ENCODE results near the gene NAA25. TPM values are rescaled to one million over a fixed set of nuclear protein-coding genes. Genes with fewer than 3 reads are reported as not detected.
"Not testable (repeated sequence)": the region's sequence is repeated elsewhere in the genome, so short reads cannot be mapped to it uniquely, and the experiment has no call there.

The NAA25 gene
- total RNA-seq, 4 donors from 2014 or later = 13.9 to 30.8 (median 23.0) TPM

DNA sequence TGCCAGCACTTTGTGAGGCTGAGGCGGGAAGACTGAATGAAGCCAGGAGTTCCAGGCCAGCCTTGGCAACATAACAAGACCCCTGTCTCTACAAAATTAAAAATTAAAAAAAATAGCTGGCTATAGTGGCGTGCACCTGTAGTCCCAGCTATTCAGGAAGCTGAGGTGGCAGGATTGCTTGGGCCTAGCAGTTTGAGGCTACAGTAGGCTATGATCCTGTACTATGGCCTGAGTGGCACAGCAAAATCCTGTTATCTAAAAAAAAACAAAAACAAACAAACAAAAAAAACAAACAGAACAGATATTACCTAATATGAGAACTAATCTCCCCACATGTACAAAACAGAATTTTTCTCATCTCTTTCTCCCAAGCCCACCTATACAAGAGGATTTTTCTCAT lies 111.3 kb downstream of the NAA25 start:
- DNase-seq (ENCODE audit: low spot score in 2 of 2) = no peak
- intact Hi-C loops (cut with DNase I; ENCODE audit: low total_unique reads) = no loop called here
- WGBS, 2 donors = 91 to 98% methylated on average over 2 of the region's 2 CpGs
- no peak for TF ChIP-seq POLR2A (IDR thresholded peaks at IDR 0.05)
- TF ChIP-seq, protein P1, sequence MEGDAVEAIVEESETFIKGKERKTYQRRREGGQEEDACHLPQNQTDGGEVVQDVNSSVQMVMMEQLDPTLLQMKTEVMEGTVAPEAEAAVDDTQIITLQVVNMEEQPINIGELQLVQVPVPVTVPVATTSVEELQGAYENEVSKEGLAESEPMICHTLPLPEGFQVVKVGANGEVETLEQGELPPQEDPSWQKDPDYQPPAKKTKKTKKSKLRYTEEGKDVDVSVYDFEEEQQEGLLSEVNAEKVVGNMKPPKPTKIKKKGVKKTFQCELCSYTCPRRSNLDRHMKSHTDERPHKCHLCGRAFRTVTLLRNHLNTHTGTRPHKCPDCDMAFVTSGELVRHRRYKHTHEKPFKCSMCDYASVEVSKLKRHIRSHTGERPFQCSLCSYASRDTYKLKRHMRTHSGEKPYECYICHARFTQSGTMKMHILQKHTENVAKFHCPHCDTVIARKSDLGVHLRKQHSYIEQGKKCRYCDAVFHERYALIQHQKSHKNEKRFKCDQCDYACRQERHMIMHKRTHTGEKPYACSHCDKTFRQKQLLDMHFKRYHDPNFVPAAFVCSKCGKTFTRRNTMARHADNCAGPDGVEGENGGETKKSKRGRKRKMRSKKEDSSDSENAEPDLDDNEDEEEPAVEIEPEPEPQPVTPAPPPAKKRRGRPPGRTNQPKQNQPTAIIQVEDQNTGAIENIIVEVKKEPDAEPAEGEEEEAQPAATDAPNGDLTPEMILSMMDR (IDR thresholded peaks at IDR 0.05) = no peak
- H3K4me3 ChIP-seq (ENCODE audit: low read depth, poor library complexity, severe bottlenecking) = no peak overlapping the region

DNA sequence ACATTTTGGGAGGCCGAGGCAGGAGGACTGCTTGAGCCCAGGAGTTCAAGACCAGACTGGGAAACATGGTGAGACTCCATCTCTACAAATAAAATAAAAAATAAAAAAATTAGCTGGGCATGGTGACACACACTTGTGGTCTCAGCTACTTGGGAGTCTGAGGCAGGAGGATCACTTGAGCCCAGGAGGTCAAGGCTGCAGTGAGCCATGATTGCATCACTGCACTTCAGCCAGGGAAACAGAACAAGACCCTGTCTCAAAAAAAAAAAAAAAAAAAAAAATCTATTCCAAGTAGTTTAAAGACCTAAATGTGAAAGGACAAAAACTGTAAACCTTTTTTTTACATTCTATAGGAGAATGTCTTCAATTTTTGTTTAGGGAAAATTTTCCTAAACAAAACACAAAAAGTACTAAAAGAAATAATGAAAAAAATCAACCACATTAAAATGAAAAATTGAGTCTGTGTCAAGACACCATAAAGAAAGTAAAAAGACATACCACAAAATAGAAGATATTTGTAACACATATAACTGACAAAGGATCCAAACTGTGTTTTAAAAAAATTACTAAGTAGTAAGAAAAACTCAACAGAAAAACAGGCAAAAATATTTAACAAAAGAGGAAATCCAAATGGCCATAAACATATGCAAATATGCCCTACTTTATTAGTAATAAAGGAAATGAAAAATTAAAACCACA lies 112.7 kb downstream of the NAA25 start:
- 95 to 100% methylated on average over 1 of the region's 1 CpG for WGBS, 2 donors
- no peak for DNase-seq (ENCODE audit: low spot score in 2 of 2)
- no peak overlapping the region for H3K4me3 ChIP-seq (ENCODE audit: low read depth, poor library complexity, severe bottlenecking)
- intact Hi-C loops (cut with DNase I; ENCODE audit: low total_unique reads) = loop anchor here (2.0 kb wide), 1 partner anchor 41 kb away; no protein-coding TSS in a partner anchor
- TF ChIP-seq, protein P1 (IDR thresholded peaks at IDR 0.05) = no peak
- no peak for TF ChIP-seq POLR2A (IDR thresholded peaks at IDR 0.05)

DNA sequence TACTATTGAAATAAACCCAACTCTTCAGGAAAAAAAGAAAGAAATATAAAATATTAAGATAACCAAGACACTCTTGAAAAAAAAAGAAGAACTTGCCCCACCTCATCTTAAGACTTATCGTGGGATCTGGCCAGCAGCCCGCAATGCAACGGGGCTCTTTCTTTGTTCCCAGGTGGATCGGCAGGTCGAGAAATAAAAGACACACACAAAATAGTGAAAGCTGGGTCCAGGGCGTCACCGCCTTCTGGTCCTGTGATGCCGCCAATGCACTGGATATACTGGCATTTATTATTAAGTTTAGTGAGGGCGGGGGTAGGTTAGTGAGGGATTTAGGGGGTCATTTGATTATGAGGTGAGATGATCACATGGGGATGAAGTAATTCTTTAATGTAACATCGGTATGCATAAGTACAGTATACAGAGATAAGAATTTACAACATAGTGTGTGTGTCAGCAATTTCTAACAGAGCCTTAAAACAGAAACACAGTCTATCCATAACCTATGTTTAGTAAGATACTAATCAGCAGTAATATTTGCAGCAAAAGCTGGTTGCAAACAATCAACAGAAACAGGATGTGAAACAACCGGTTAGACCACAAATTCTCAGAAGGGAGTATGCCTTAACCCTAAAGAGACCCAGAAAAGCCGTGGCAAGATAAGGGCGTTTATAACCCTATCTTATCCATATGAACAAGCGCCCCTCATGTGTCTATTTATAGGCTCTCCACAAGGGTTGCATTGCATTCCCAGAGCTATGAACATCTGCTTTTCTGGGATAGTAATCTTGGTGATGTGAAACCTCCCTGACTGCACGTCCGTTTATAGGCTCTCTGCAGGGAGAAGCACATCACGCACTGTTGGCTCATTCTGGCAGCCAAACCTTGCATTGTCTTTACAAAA lies 114.1 kb downstream of the NAA25 start:
- intact Hi-C loops (cut with DNase I; ENCODE audit: low total_unique reads) = loop anchor here (2.0 kb wide), 1 partner anchor 42 kb away; no protein-coding TSS in a partner anchor
- H3K4me3 ChIP-seq (ENCODE audit: low read depth, poor library complexity, severe bottlenecking); DNase-seq (ENCODE audit: low spot score in 2 of 2): not testable (repeated sequence)
- 34 to 45% methylated on average over 17 of the region's 17 CpGs for WGBS, 2 donors

DNA sequence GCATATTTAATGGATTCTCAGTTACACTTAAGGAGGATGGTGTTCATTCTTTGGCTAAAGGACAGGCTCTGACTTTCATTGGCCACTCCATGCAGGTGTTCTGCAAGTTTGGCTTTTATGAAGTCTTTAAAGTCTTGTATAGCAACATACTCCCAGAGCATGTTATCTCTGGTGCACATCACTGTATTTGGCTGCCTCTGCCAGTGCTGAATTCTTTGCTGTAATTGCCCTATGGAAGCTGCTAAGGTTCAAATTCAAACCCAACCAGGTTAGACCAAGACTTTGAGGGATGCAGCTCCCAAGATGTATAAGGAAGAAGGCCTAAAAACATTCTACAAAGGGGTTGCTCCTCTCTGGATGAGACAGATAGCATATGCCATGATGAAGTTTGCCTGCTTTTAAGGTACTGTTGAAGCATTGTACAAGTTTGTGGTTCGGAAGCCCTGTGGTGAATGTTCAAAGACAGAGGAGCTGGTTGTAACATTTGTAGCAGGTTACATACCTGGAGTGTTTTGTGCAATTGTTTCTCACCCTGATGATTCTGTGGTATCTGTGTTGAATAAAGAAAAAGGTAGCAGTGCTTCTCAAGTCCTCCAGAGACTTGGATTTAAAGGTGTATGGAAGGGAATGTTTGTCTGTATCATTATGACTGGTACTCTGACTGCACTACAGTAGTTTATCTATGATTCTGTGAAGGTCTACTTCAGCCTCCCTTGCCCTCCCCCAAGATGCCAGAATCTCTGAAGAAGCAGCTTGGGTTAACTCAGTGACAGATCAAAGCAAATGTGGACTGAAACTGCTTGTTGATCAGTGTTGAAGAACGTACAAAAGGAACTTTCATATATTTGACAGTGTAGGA lies 115.1 kb downstream of the NAA25 start:
- DNase-seq (ENCODE audit: low spot score in 2 of 2) = no peak
- intact Hi-C loops (cut with DNase I; ENCODE audit: low total_unique reads) = loop anchor here (2.0 kb wide), 1 partner anchor 43 kb away; no protein-coding TSS in a partner anchor
- 54 to 57% methylated on average over 2 of the region's 2 CpGs for WGBS, 2 donors
- H3K4me3 ChIP-seq (ENCODE audit: low read depth, poor library complexity, severe bottlenecking) = no peak overlapping the region
- TF ChIP-seq POLR2A (IDR thresholded peaks at IDR 0.05) = no peak
- TF ChIP-seq, protein P1 (IDR thresholded peaks at IDR 0.05) = no peak

DNA sequence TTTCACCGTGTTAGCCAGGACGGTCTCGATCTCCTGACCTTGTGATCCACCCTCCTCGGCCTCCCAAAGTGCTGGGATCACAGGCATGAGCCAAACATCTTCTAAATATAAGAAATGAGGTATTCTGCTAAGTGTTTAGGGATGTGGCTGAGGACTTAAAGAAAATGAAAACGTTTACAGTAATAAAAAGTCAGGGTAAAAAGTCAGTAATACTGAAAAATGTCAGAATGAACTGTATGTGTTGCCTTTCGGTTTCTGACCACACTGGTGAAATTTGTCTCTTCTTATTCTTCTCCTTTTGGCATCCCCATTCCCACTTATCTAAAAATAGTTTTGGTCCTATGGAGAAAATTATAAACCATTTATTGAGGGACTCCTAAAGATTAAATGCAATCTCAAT lies 116.1 kb downstream of the NAA25 start:
- intact Hi-C loops (cut with DNase I; ENCODE audit: low total_unique reads) = no loop called here
- DNase-seq (ENCODE audit: low spot score in 2 of 2) = no peak
- 82 to 85% methylated on average over 6 of the region's 6 CpGs for WGBS, 2 donors
- TF ChIP-seq POLR2A (IDR thresholded peaks at IDR 0.05) = no peak
- TF ChIP-seq, protein P1 (IDR thresholded peaks at IDR 0.05) = no peak
- H3K4me3 ChIP-seq (ENCODE audit: low read depth, poor library complexity, severe bottlenecking) = no peak overlapping the region

All from lower leg skin (tissue), 4 donors.